Measurements from ENCODE around the gene SEMA6A. TPM values are rescaled to one million over a fixed set of nuclear protein-coding genes. Genes with fewer than 3 reads are reported as not detected.

SEMA6A gene
- total RNA-seq, 1 experiment from 2014 or later: 18.3 TPM

GRCh38 chr5:116521173-116521872 is 53.3 kb downstream of the SEMA6A start:
- H3K36me3 Mint-ChIP-seq (ENCODE audit: insufficient read depth, unreplicated experiment): no peaks in the 10 kb centered on the region

DNA sequence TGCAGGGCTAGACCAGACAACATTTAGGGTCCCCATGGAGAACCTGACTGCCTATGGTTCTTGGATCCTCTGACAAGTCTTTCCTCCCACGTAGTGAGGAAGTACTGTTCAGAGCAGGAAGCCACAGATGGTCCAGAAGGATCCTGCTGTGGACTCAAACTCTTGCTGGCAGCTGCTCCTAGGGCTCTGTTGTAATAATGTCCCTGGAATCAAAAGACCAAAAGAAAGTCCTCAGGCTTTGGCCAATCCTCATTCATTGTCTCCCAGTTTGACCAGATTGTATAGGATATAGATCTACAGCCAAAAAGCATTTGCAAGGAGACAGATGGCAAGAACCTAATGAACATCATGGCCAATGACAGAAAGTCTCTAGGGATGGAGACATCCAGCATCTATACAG is 53.9 kb downstream of the SEMA6A start:
- Mint-ChIP-seq H3K27ac (ENCODE audit: unreplicated experiment) (no peak overlapping the region), H3K4me1 (ENCODE audit: low read depth, unreplicated experiment) (peaks cover 13% of the 10 kb centered on the region), H3K27me3 (ENCODE audit: insufficient read depth, unreplicated experiment) (no peaks in the 10 kb centered on the region), H3K4me3 (ENCODE audit: unreplicated experiment) (no peak overlapping the region), H3K36me3 (ENCODE audit: insufficient read depth, unreplicated experiment) (no peaks in the 10 kb centered on the region), H3K9me3 (ENCODE audit: unreplicated experiment) (no peaks in the 10 kb centered on the region)
- no peak for DNase-seq
- Histone ChIP-seq H3K4me3 (ENCODE audit: low read depth, low read length) (no peak overlapping the region), H3K36me3 (ENCODE audit: control insufficient read depth, insufficient read depth, low read length) (no peaks in the 10 kb centered on the region), H3K9me3 (no peaks in the 10 kb centered on the region), H3K4me1 (peaks cover 21% of the 10 kb centered on the region), H3K27me3 (replicated peaks; ENCODE audit: control insufficient read depth, insufficient read depth, low read length) (no peaks in the 10 kb centered on the region; the same call in 1 of the 2 replicates)
- CTCF ChIA-PET: no interaction called here
- no TSS peak for BruUV-seq (replicated peaks)
- intact Hi-C loops (cut with micrococcal nuclease; ENCODE audit: unreplicated experiment): no loop called here
- POLR2A ChIA-PET: no interaction called here
- TF ChIP-seq CTCF (IDR thresholded peaks at IDR 0.05; ENCODE audit: insufficient read depth in 1 of 2, low read depth in 1 of 2, low read length in 1 of 2, severe bottlenecking in 1 of 2, unreplicated experiment in 1 of 2): no peak

More at GRCh38 chr5:116521173-116521872, 53.3 kb downstream of the SEMA6A start:
- TF ChIP-seq CTCF (IDR thresholded peaks at IDR 0.05; ENCODE audit: insufficient read depth in 1 of 2, low read depth in 1 of 2, low read length in 1 of 2, severe bottlenecking in 1 of 2, unreplicated experiment in 1 of 2): no peak
- Mint-ChIP-seq H3K27ac (ENCODE audit: unreplicated experiment) (no peak overlapping the region), H3K4me1 (ENCODE audit: low read depth, unreplicated experiment) (peaks cover 16% of the 10 kb centered on the region), H3K9me3 (ENCODE audit: unreplicated experiment) (no peaks in the 10 kb centered on the region), H3K27me3 (ENCODE audit: insufficient read depth, unreplicated experiment) (no peaks in the 10 kb centered on the region), H3K4me3 (ENCODE audit: unreplicated experiment) (no peak overlapping the region)
- Histone ChIP-seq H3K4me3 (ENCODE audit: low read depth, low read length) (no peak overlapping the region), H3K4me1 (peaks cover 24% of the 10 kb centered on the region), H3K9me3 (no peaks in the 10 kb centered on the region), H3K27me3 (replicated peaks; ENCODE audit: control insufficient read depth, insufficient read depth, low read length) (no peaks in the 10 kb centered on the region; the same call in 1 of the 2 replicates), H3K36me3 (ENCODE audit: control insufficient read depth, insufficient read depth, low read length) (no peaks in the 10 kb centered on the region)
- no peak for DNase-seq
- CTCF ChIA-PET: no interaction called here
- POLR2A ChIA-PET: no interaction called here
- intact Hi-C loops (cut with micrococcal nuclease; ENCODE audit: unreplicated experiment): no loop called here
- no TSS peak for BruUV-seq (replicated peaks)

- H3K9me3 Mint-ChIP-seq (ENCODE audit: unreplicated experiment): no peaks in the 10 kb centered on the region
- BruUV-seq (replicated peaks): no TSS peak
- no peak overlapping the region for H3K4me3 Mint-ChIP-seq (ENCODE audit: unreplicated experiment)
- TF ChIP-seq CTCF (IDR thresholded peaks at IDR 0.05; ENCODE audit: insufficient read depth in 1 of 2, low read depth in 1 of 2, low read length in 1 of 2, severe bottlenecking in 1 of 2, unreplicated experiment in 1 of 2): no peak
- H3K4me3 ChIP-seq (ENCODE audit: low read depth, low read length): no peak overlapping the region
- no peaks in the 10 kb centered on the region for H3K36me3 ChIP-seq (ENCODE audit: control insufficient read depth, insufficient read depth, low read length)
- no peaks in the 10 kb centered on the region for H3K27me3 Mint-ChIP-seq (ENCODE audit: insufficient read depth, unreplicated experiment)
- intact Hi-C loops (cut with micrococcal nuclease; ENCODE audit: unreplicated experiment): no loop called here
- no peaks in the 10 kb centered on the region for H3K36me3 Mint-ChIP-seq (ENCODE audit: insufficient read depth, unreplicated experiment)
- POLR2A ChIA-PET: no interaction called here
- no peak overlapping the region for H3K27ac Mint-ChIP-seq (ENCODE audit: unreplicated experiment)
- CTCF ChIA-PET: no interaction called here
- H3K27me3 ChIP-seq (replicated peaks; ENCODE audit: control insufficient read depth, insufficient read depth, low read length): no peaks in the 10 kb centered on the region; the same call in 1 of the 2 replicates
- no peaks in the 10 kb centered on the region for H3K9me3 ChIP-seq
- peaks cover 6% of the 10 kb centered on the region for H3K4me1 Mint-ChIP-seq (ENCODE audit: low read depth, unreplicated experiment)
- peaks cover 5% of the 10 kb centered on the region for H3K4me1 ChIP-seq
- DNase-seq: no peak
Observed at GRCh38 chr5:116518423-116518822, 56.2 kb downstream of the SEMA6A start.
